Measurements from ENCODE around the gene EFCAB12.
A peak's percentile ranks its signal among the peaks of the same experiment; 100 is the strongest.

Gene EFCAB12

DNA sequence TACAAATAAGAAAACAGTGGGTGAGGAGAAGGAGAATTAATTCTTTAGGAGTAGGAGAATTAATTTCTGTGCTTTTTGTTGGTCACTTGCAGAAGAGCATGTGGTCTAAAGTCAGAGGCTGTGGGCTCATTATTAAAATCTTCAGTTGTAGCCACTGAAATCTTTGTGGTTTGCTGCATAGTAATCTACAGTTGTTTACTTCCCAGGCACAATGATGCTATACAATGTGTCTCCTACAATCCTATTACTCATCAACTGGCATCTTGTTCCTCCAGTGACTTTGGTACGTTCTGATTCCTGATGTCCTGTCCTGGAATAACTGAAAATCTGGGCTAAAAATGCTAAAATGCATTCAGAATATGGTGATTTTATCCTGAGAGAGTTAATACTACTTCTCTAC, 32.6 kb upstream of the EFCAB12 start:
- no peaks in the 10 kb centered on the region for H3K27me3 Mint-ChIP-seq
- no peak for ATAC-seq (replicated peaks)
- no peaks in the 10 kb centered on the region for H3K9me3 Mint-ChIP-seq
- H3K4me3 Mint-ChIP-seq, result no peak overlapping the region
- H3K36me3 Mint-ChIP-seq, result peaks cover 4 to 19% of the 10 kb centered on the region in 2 donors
- H3K4me1 Mint-ChIP-seq, result peaks cover 4 to 13% of the 10 kb centered on the region in 2 donors
- no peak for DNase-seq
- no peak overlapping the region for H3K27ac Mint-ChIP-seq

GRCh38 chr3:129460572-129460971, 32.1 kb upstream of the EFCAB12 start:
- H3K9me3 Mint-ChIP-seq, result no peaks in the 10 kb centered on the region
- peaks cover 4 to 13% of the 10 kb centered on the region in 2 donors for H3K4me1 Mint-ChIP-seq
- H3K4me3 Mint-ChIP-seq, result no peak overlapping the region
- DNase-seq, result no peak
- ATAC-seq (replicated peaks), result no peak
- no peak overlapping the region for H3K27ac Mint-ChIP-seq
- no peaks in the 10 kb centered on the region for H3K27me3 Mint-ChIP-seq
- peaks cover 4 to 21% of the 10 kb centered on the region in 2 donors for H3K36me3 Mint-ChIP-seq

GRCh38 chr3:129460155-129460554, 31.7 kb upstream of the EFCAB12 start:
- Mint-ChIP-seq H3K27me3 (no peaks in the 10 kb centered on the region), H3K27ac (no peak overlapping the region), H3K4me1 (peaks cover 4 to 13% of the 10 kb centered on the region in 2 donors), H3K9me3 (no peaks in the 10 kb centered on the region), H3K4me3 (no peak overlapping the region), H3K36me3 (peaks cover 4 to 21% of the 10 kb centered on the region in 2 donors)
- peak; percentile 62 to 76 for ATAC-seq (replicated peaks)
- DNase-seq, result no peak

DNA sequence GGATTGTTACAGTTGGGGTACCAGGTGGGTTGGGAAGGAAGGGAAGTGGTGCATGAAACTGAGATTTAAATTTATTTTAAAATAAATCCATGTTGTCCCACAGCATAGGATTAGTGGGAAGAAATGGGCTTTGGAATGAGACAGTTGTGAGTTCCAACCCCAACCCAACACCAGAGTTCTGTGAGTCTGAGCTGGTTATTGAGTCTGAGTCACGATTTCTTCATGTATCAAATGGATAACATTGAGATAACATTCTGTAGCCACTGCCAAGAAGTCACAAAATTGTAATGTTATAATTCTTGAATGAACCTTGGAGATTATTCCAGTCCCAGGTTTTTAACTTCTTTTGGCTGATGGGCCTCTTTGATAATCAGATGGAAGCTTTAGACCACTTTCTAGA, 25.3 kb upstream of the EFCAB12 start:
- Mint-ChIP-seq H3K4me1 (peaks cover 4 to 5% of the 10 kb centered on the region in 2 donors), H3K27ac (no peak overlapping the region), H3K36me3 (peaks cover 20 to 24% of the 10 kb centered on the region in 2 donors), H3K9me3 (no peaks in the 10 kb centered on the region), H3K4me3 (no peak overlapping the region), H3K27me3 (no peaks in the 10 kb centered on the region)
- no peak for ATAC-seq (replicated peaks)
- DNase-seq, result no peak

GRCh38 chr3:129449279-129450115, 21.1 kb upstream of the EFCAB12 start:
- ATAC-seq (replicated peaks) (no peak), DNase-seq (no peak)
- Mint-ChIP-seq H3K4me1 (peaks cover 4 to 5% of the 10 kb centered on the region in 2 donors), H3K36me3 (peaks cover 21 to 25% of the 10 kb centered on the region in 2 donors), H3K4me3 (no peak overlapping the region), H3K27me3 (no peaks in the 10 kb centered on the region), H3K9me3 (no peaks in the 10 kb centered on the region), H3K27ac (no peak overlapping the region)

GRCh38 chr3:129448186-129448895, 19.9 kb upstream of the EFCAB12 start:
- Mint-ChIP-seq H3K27ac (no peak overlapping the region), H3K9me3 (no peaks in the 10 kb centered on the region), H3K36me3 (peaks cover 19 to 22% of the 10 kb centered on the region in 2 donors), H3K27me3 (no peaks in the 10 kb centered on the region), H3K4me3 (no peak overlapping the region), H3K4me1 (peaks cover 5 to 7% of the 10 kb centered on the region in 2 donors)
- no peak for ATAC-seq (replicated peaks)
- DNase-seq, result no peak

GRCh38 chr3:129446926-129447325, 18.5 kb upstream of the EFCAB12 start:
- peaks cover 5 to 14% of the 10 kb centered on the region in 2 donors for H3K4me1 Mint-ChIP-seq
- H3K27ac Mint-ChIP-seq, result no peak overlapping the region
- ATAC-seq (replicated peaks) (no peak), DNase-seq (no peak)
- H3K36me3 Mint-ChIP-seq, result peaks cover 5 to 8% of the 10 kb centered on the region in 2 donors
- H3K9me3 Mint-ChIP-seq, result no peaks in the 10 kb centered on the region
- no peaks in the 10 kb centered on the region for H3K27me3 Mint-ChIP-seq
- H3K4me3 Mint-ChIP-seq, result no peak overlapping the region

GRCh38 chr3:129445471-129445870, 17.0 kb upstream of the EFCAB12 start:
- DNase-seq (no peak), ATAC-seq (replicated peaks) (no peak)
- Mint-ChIP-seq H3K4me1 (peaks cover 11 to 22% of the 10 kb centered on the region in 2 donors), H3K27ac (no peak overlapping the region), H3K27me3 (no peaks in the 10 kb centered on the region), H3K9me3 (no peaks in the 10 kb centered on the region), H3K36me3 (peaks cover 4 to 7% of the 10 kb centered on the region in 2 donors), H3K4me3 (no peak overlapping the region)

DNA sequence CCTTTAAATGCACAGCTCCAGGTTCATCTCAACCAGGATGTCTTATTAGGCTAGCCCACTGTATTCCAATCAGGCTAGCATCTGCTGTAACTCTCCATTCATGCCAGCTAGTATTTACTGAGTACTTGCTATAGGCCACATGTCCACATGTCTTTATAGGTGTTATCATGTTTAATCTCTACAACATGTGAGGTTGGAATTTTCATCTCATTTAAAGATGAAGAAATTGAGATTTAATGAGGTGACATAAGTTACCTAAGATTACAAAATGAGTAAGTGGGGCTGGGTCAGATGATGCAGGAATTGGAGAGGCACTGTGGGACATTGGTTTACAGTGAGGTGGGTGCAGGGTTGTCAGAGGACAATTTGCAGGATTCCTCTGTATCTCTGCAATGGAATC, 14.5 kb upstream of the EFCAB12 start:
- DNase-seq (no peak), ATAC-seq (replicated peaks) (no peak)
- Mint-ChIP-seq H3K27ac (no peak overlapping the region), H3K4me3 (no peak overlapping the region), H3K27me3 (no peaks in the 10 kb centered on the region), H3K9me3 (no peaks in the 10 kb centered on the region), H3K36me3 (peaks cover 2 to 3% of the 10 kb centered on the region in 2 donors), H3K4me1 (peaks cover 16 to 26% of the 10 kb centered on the region in 2 donors)

GRCh38 chr3:129442486-129442885, 14.1 kb upstream of the EFCAB12 start:
- Mint-ChIP-seq H3K4me1 (peaks cover 21 to 31% of the 10 kb centered on the region in 2 donors), H3K27ac (no peak overlapping the region), H3K4me3 (no peak overlapping the region), H3K36me3 (peaks cover 6 to 7% of the 10 kb centered on the region in 2 donors), H3K27me3 (no peaks in the 10 kb centered on the region), H3K9me3 (no peaks in the 10 kb centered on the region)
- ATAC-seq (replicated peaks) (no peak), DNase-seq (no peak)

GRCh38 chr3:129441782-129442181, 13.3 kb upstream of the EFCAB12 start:
- Mint-ChIP-seq H3K9me3 (no peaks in the 10 kb centered on the region), H3K27ac (no peak overlapping the region), H3K36me3 (peaks cover 8 to 10% of the 10 kb centered on the region in 2 donors), H3K4me3 (no peak overlapping the region), H3K4me1 (peaks cover 25 to 36% of the 10 kb centered on the region in 2 donors), H3K27me3 (no peaks in the 10 kb centered on the region)
- no peak for ATAC-seq (replicated peaks)
- no peak for DNase-seq

DNA sequence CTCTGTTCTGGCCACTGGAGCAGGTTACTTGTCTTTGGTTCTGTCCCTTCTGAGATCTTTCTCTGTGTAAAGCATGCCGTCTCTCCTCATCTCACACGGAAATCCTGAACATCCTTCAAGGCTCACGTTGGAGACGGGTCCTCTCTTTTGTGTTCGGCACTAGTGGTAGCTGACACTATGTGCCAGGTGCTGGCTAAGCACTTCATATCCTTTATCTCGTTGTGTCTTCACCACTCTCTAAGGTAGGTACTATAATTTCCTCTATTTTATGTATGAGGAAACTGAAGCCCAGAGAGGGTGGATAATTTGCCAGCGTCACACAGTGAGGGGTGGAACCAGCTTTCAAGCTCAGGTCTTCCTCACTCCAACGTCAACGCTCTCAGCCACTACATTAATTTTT, 12.8 kb upstream of the EFCAB12 start:
- Mint-ChIP-seq H3K4me1 (peaks cover 30 to 42% of the 10 kb centered on the region in 2 donors), H3K27me3 (no peaks in the 10 kb centered on the region), H3K27ac (peak overlapping the region; percentile 97), H3K9me3 (no peaks in the 10 kb centered on the region), H3K4me3 (peak overlapping the region; percentile 86 to 92), H3K36me3 (peaks cover 13 to 15% of the 10 kb centered on the region in 2 donors)
- ATAC-seq (replicated peaks), result no peak
- no peak for DNase-seq

DNA sequence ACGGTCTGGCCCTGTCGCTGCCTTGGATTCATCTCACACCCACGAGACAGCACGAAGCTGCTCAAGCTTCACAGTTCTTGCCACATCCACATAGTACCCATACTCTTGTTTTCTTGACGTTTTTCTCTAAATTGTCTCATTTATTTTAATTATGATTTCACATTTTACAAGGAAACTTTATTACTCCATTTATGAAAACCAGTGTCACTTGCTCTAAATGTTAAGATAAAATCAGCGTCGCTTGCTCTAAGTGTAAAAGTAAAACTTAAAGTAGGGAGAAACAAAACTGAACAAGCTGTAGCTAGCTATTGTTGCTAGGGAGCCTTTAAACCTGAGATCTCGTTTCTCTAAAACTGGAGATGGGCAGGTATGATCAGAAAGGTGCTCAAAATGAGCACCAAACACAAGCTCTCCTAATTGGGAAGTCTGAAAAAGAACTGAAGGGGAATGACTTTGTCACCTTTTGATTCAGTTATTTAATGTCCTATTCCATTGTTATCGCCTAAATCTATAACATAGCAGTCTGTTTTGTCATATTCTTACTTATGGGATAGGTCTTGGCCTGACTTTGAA, 12.3 kb upstream of the EFCAB12 start:
- DNase-seq (no peak), ATAC-seq (replicated peaks) (peak; percentile 46 to 52)
- Mint-ChIP-seq H3K36me3 (peaks cover 15 to 20% of the 10 kb centered on the region in 2 donors), H3K9me3 (no peaks in the 10 kb centered on the region), H3K4me3 (peak overlapping the region; percentile 86 to 92), H3K27ac (peak overlapping the region; percentile 97), H3K27me3 (no peaks in the 10 kb centered on the region), H3K4me1 (peaks cover 34 to 47% of the 10 kb centered on the region in 2 donors)

- H3K4me3 Mint-ChIP-seq, result peak within 1 kb of the TSS; percentile 86 to 92
- peak; percentile 99 for DNase-seq
- H3K9me3 Mint-ChIP-seq, result no peaks in the 10 kb centered on the region
- H3K27ac Mint-ChIP-seq, result peak within 1 kb of the TSS; percentile 97
- peak; percentile 90 for ATAC-seq (replicated peaks)
- H3K36me3 Mint-ChIP-seq, result peaks cover 19 to 23% of the 10 kb centered on the region in 2 donors
- H3K27me3 Mint-ChIP-seq, result no peaks in the 10 kb centered on the region
- H3K4me1 Mint-ChIP-seq, result peaks cover 39 to 53% of the 10 kb centered on the region in 2 donors
Observed at GRCh38 chr3:129439817-129440617, 11.6 kb upstream of the EFCAB12 start, which contains the start of the genes IFT122 and MBD4. IFT122 (plus strand) TSS chr3:129440224; CDS start chr3:129440331, 107 bp downstream. MBD4 (minus strand) TSS chr3:129439948; CDS start chr3:129439833, 115 bp downstream.
